Measurements from ENCODE around the gene USP15.

The USP15 gene

DNA sequence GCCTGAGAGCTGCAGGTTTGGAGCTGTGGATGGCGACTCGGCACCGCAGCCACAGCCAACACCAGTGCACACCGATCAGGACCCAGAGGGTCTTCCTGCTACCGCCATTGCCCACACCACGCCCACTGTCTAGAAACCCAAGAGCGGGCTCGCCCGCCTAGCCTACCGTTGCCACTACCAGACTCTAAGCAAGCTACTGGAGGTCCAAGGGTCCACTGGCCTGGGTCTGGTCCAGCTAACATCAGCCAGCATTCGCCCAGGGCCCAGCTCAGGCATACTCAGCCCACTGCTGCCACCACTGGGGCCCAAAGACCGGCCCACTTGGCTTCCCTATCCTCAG, 175.9 kb downstream of the USP15 start:
- Histone ChIP-seq H4K91ac (ENCODE audit: low read depth, low read length) (no peak overlapping the region), H3K9ac (ENCODE audit: low read length) (no peak overlapping the region), H3K36me3 (ENCODE audit: control insufficient read depth in 1 of 2, insufficient read depth in 2 of 2, low read length in 2 of 2) (no peaks in the 10 kb centered on the region), H3K27ac (ENCODE audit: low read depth, low read length) (no peak overlapping the region), H2BK5ac (ENCODE audit: low read depth, low read length, poor library complexity) (no peak overlapping the region), H4K12ac (ENCODE audit: low read depth, low read length) (no peak overlapping the region), H3K18ac (ENCODE audit: low read length) (no peak overlapping the region), H3K9me3 (ENCODE audit: insufficient read depth, low read depth, low read length) (no peaks in the 10 kb centered on the region), H2BK120ac (ENCODE audit: insufficient read depth, low read length, poor library complexity) (no peak overlapping the region), H3K4me1 (ENCODE audit: control insufficient read depth in 1 of 2, insufficient read depth in 2 of 2, low read length in 2 of 2) (peaks cover 0 to 12% of the 10 kb centered on the region in 2 experiments), H3K23ac (ENCODE audit: low read length) (no peak overlapping the region), H3K79me1 (ENCODE audit: low read length) (no peaks in the 10 kb centered on the region), H3K4ac (ENCODE audit: low read depth, low read length) (no peak overlapping the region), H4K8ac (ENCODE audit: low read depth, low read length) (no peak overlapping the region), H3K79me2 (ENCODE audit: control insufficient read depth, insufficient read depth, low read length, poor library complexity) (no peaks in the 10 kb centered on the region), H2AK5ac (ENCODE audit: low read length) (no peak overlapping the region), H2AFZ (ENCODE audit: insufficient read depth, low read length, poor library complexity) (no peak overlapping the region), H3K4me2 (ENCODE audit: low read length) (peak overlapping the region; percentile 40), H3K14ac (ENCODE audit: low read length) (no peak overlapping the region), H3K4me3 (ENCODE audit: low read depth, low read length) (no peak overlapping the region), H2BK12ac (ENCODE audit: low read length) (no peak overlapping the region), H3K27me3 (ENCODE audit: insufficient read depth, low read length) (no peaks in the 10 kb centered on the region)
- WGBS (ENCODE audit: extremely low coverage, insufficient coverage, insufficient read length) = no CpG with 5 or more reads among the region's 12 CpGs
- DNase-seq = no peak

- DNase-seq = peak; percentile 39 to 78
Measured at GRCh38 chr12:62438098-62438692, 178.0 kb downstream of the USP15 start.

GRCh38 chr12:62446754-62447452, 186.7 kb downstream of the USP15 start:
- no peaks in the 10 kb centered on the region for H3K27me3 ChIP-seq (ENCODE audit: insufficient read depth, low read length)
- no peak for DNase-seq
- H3K14ac ChIP-seq (ENCODE audit: low read length) = no peak overlapping the region
- H3K36me3 ChIP-seq (ENCODE audit: control insufficient read depth in 1 of 2, insufficient read depth in 2 of 2, low read length in 2 of 2) = no peaks in the 10 kb centered on the region
- no peaks in the 10 kb centered on the region for H3K79me1 ChIP-seq (ENCODE audit: low read length)
- H4K12ac ChIP-seq (ENCODE audit: low read depth, low read length) = no peak overlapping the region
- H2AFZ ChIP-seq (ENCODE audit: insufficient read depth, low read length, poor library complexity) = no peak overlapping the region
- no peaks in the 10 kb centered on the region for H3K9me3 ChIP-seq (ENCODE audit: insufficient read depth, low read depth, low read length)
- no peak overlapping the region for H2AK5ac ChIP-seq (ENCODE audit: low read length)
- no peak overlapping the region for H3K27ac ChIP-seq (ENCODE audit: low read depth, low read length)
- no peak overlapping the region for H3K18ac ChIP-seq (ENCODE audit: low read length)
- H2BK5ac ChIP-seq (ENCODE audit: low read depth, low read length, poor library complexity) = no peak overlapping the region
- no peaks in the 10 kb centered on the region for H3K4me1 ChIP-seq (ENCODE audit: control insufficient read depth in 1 of 2, insufficient read depth in 2 of 2, low read length in 2 of 2)
- no peak overlapping the region for H3K9ac ChIP-seq (ENCODE audit: low read length)
- no CpG with 5 or more reads among the region's 2 CpGs for WGBS (ENCODE audit: extremely low coverage, insufficient coverage, insufficient read length)
- H3K4me2 ChIP-seq (ENCODE audit: low read length) = no peak overlapping the region
- no peak overlapping the region for H3K23ac ChIP-seq (ENCODE audit: low read length)
- no peak overlapping the region for H2BK12ac ChIP-seq (ENCODE audit: low read length)
- H4K8ac ChIP-seq (ENCODE audit: low read depth, low read length) = no peak overlapping the region
- no peak overlapping the region for H2BK120ac ChIP-seq (ENCODE audit: insufficient read depth, low read length, poor library complexity)
- no peak overlapping the region for H4K91ac ChIP-seq (ENCODE audit: low read depth, low read length)
- no peak overlapping the region for H3K4me3 ChIP-seq (ENCODE audit: low read depth, low read length)
- H3K4ac ChIP-seq (ENCODE audit: low read depth, low read length) = no peak overlapping the region
- no peaks in the 10 kb centered on the region for H3K79me2 ChIP-seq (ENCODE audit: control insufficient read depth, insufficient read depth, low read length, poor library complexity)

More at GRCh38 chr12:62438098-62438692, 178.0 kb downstream of the USP15 start:
- H3K27me3 ChIP-seq (ENCODE audit: insufficient read depth, low read length) = no peaks in the 10 kb centered on the region
- no peak overlapping the region for H2BK12ac ChIP-seq (ENCODE audit: low read length)
- H3K9ac ChIP-seq (ENCODE audit: low read length) = no peak overlapping the region
- peaks cover 0 to 12% of the 10 kb centered on the region in 2 experiments for H3K4me1 ChIP-seq (ENCODE audit: control insufficient read depth in 1 of 2, insufficient read depth in 2 of 2, low read length in 2 of 2)
- H4K12ac ChIP-seq (ENCODE audit: low read depth, low read length) = no peak overlapping the region
- no peak overlapping the region for H3K4me3 ChIP-seq (ENCODE audit: low read depth, low read length)
- no peak overlapping the region for H3K14ac ChIP-seq (ENCODE audit: low read length)
- H2AK5ac ChIP-seq (ENCODE audit: low read length) = no peak overlapping the region
- H3K9me3 ChIP-seq (ENCODE audit: insufficient read depth, low read depth, low read length) = no peaks in the 10 kb centered on the region
- no peak overlapping the region for H3K4ac ChIP-seq (ENCODE audit: low read depth, low read length)
- H2AFZ ChIP-seq (ENCODE audit: insufficient read depth, low read length, poor library complexity) = no peak overlapping the region
- no peak overlapping the region for H2BK5ac ChIP-seq (ENCODE audit: low read depth, low read length, poor library complexity)
- no peak overlapping the region for H3K18ac ChIP-seq (ENCODE audit: low read length)
- no peak overlapping the region for H4K8ac ChIP-seq (ENCODE audit: low read depth, low read length)
- H3K27ac ChIP-seq (ENCODE audit: low read depth, low read length) = no peak overlapping the region
- H2BK120ac ChIP-seq (ENCODE audit: insufficient read depth, low read length, poor library complexity) = no peak overlapping the region
- H3K36me3 ChIP-seq (ENCODE audit: control insufficient read depth in 1 of 2, insufficient read depth in 2 of 2, low read length in 2 of 2) = no peaks in the 10 kb centered on the region
- no peak overlapping the region for H3K23ac ChIP-seq (ENCODE audit: low read length)
- no peak overlapping the region for H3K4me2 ChIP-seq (ENCODE audit: low read length)
- WGBS (ENCODE audit: extremely low coverage, insufficient coverage, insufficient read length) = no CpG with 5 or more reads among the region's 6 CpGs
- H3K79me2 ChIP-seq (ENCODE audit: control insufficient read depth, insufficient read depth, low read length, poor library complexity) = no peaks in the 10 kb centered on the region
- H4K91ac ChIP-seq (ENCODE audit: low read depth, low read length) = no peak overlapping the region
- no peaks in the 10 kb centered on the region for H3K79me1 ChIP-seq (ENCODE audit: low read length)

DNA sequence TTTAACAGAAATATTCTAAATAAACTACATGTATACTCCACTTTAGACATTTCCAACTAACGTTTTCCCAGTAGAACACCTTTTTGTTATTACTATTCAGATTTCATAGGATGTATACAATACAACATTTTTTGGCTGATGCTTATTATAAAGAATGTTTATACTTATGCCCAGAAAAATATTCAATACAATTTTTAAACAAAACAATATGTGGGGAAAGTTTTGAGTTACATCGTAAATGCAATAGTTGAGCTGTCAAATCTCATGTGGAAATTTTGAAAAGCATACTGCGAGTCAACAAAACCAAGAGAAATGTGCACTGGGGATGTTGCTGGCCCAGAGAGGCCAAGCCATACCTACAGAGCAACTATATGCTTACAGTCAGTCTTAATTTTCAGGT, 188.2 kb downstream of the USP15 start:
- H3K79me2 ChIP-seq (ENCODE audit: control insufficient read depth, insufficient read depth, low read length, poor library complexity) = no peaks in the 10 kb centered on the region
- no peak overlapping the region for H3K4me3 ChIP-seq (ENCODE audit: low read depth, low read length)
- H3K14ac ChIP-seq (ENCODE audit: low read length) = no peak overlapping the region
- H3K18ac ChIP-seq (ENCODE audit: low read length) = no peak overlapping the region
- H2BK12ac ChIP-seq (ENCODE audit: low read length) = no peak overlapping the region
- no peak overlapping the region for H3K27ac ChIP-seq (ENCODE audit: low read depth, low read length)
- no peaks in the 10 kb centered on the region for H3K9me3 ChIP-seq (ENCODE audit: insufficient read depth, low read depth, low read length)
- H3K4me2 ChIP-seq (ENCODE audit: low read length) = no peak overlapping the region
- H3K4ac ChIP-seq (ENCODE audit: low read depth, low read length) = no peak overlapping the region
- no peak overlapping the region for H3K23ac ChIP-seq (ENCODE audit: low read length)
- H2AFZ ChIP-seq (ENCODE audit: insufficient read depth, low read length, poor library complexity) = no peak overlapping the region
- no peak for DNase-seq
- H2BK120ac ChIP-seq (ENCODE audit: insufficient read depth, low read length, poor library complexity) = no peak overlapping the region
- no peak overlapping the region for H2BK5ac ChIP-seq (ENCODE audit: low read depth, low read length, poor library complexity)
- no peaks in the 10 kb centered on the region for H3K27me3 ChIP-seq (ENCODE audit: insufficient read depth, low read length)
- H3K36me3 ChIP-seq (ENCODE audit: control insufficient read depth in 1 of 2, insufficient read depth in 2 of 2, low read length in 2 of 2) = no peaks in the 10 kb centered on the region
- H4K12ac ChIP-seq (ENCODE audit: low read depth, low read length) = no peak overlapping the region
- no peaks in the 10 kb centered on the region for H3K79me1 ChIP-seq (ENCODE audit: low read length)
- H3K9ac ChIP-seq (ENCODE audit: low read length) = no peak overlapping the region
- no peaks in the 10 kb centered on the region for H3K4me1 ChIP-seq (ENCODE audit: control insufficient read depth in 1 of 2, insufficient read depth in 2 of 2, low read length in 2 of 2)
- no CpG with 5 or more reads among the region's 3 CpGs for WGBS (ENCODE audit: extremely low coverage, insufficient coverage, insufficient read length)
- H4K8ac ChIP-seq (ENCODE audit: low read depth, low read length) = no peak overlapping the region
- H4K91ac ChIP-seq (ENCODE audit: low read depth, low read length) = no peak overlapping the region
- H2AK5ac ChIP-seq (ENCODE audit: low read length) = no peak overlapping the region

Measured in trophoblast cell (in vitro differentiated cells and primary cell).